Right lobe of liver (tissue), 4 donors: ENCODE measurements around the gene PSMB7.

Experiments
- CTCF ChIP-seq, 4 donors: fragments of 200-600 bp in 3 of 4; fragments of 450-650 bp in 1 of 4; IDR thresholded peaks; one replicate each; pipeline versions ENCODE4 v1.5.1 to v1.8.0; 2016 to 2022; ENCODE audit warnings: antibody characterized with exemption in 4 of 4, mild to moderate bottlenecking in 2 of 4
- POLR2A ChIP-seq: fragments of 450-650 bp; IDR thresholded peaks from one replicate; pipeline ENCODE4 v1.6.1; 2017; ENCODE audit warnings: antibody characterized with exemption, mild to moderate bottlenecking
- donor health status: DM: no; HTN: no; CAD: no.
- donor health status: DM: no; HTN: no; CAD: no.
- donor health status: DM: no; HTN: yes; CAD: no.

GRCh38 chr9:124306098-124306735 is 109.0 kb downstream of the PSMB7 start:
- TF ChIP-seq POLR2A, result no peak
- no peak for TF ChIP-seq CTCF (IDR thresholded peaks at IDR 0.05)
